ENCODE measurements around the gene THAP5.

THAP5 gene, protein sequence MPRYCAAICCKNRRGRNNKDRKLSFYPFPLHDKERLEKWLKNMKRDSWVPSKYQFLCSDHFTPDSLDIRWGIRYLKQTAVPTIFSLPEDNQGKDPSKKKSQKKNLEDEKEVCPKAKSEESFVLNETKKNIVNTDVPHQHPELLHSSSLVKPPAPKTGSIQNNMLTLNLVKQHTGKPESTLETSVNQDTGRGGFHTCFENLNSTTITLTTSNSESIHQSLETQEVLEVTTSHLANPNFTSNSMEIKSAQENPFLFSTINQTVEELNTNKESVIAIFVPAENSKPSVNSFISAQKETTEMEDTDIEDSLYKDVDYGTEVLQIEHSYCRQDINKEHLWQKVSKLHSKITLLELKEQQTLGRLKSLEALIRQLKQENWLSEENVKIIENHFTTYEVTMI

DNA sequence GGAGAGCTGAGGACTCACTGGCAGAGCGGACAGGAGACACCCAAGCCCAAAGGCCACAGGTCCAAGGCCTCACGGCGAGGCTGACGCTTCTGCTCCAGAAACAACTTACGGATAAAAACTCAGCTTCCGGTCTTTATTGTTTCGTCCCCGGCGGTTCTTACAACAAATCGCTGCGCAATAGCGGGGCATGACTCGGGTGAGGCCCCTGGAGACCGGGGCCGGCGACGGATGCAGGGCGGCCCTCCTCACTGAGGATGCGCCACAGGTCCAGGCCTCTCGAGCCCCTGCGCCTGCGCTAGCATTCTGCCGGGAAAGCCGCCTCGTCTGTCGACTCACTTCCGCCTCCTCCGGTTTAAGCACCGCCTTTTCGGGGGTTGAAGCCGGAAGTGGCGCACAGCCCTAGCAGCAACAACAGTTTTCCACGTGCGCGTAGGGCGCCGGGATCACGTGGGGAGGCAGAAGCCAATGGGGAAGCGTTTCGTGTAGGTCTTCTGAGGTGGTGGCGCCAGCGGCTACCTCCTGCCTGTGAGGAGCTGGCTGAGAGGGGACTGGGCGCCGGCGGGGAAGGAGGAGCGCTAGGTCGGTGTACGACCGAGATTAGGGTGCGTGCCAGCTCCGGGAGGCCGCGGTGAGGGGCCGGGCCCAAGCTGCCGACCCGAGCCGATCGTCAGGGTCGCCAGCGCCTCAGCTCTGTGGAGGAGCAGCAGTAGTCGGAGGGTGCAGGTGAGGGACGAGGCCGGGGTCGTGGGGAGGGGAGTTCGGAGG lies at the start of gene THAP5, which contains the start of gene DNAJB9:
TSS of gene THAP5 (minus strand) at position 326 of the 765 bp plus-strand sequence. CDS start at position 189, 137 bp downstream.
TSS of gene DNAJB9 (plus strand) at position 494 of the 765 bp plus-strand sequence. CDS start 1,853 bp downstream, outside the sequence.
- peak; percentile 99 for DNase-seq

DNA sequence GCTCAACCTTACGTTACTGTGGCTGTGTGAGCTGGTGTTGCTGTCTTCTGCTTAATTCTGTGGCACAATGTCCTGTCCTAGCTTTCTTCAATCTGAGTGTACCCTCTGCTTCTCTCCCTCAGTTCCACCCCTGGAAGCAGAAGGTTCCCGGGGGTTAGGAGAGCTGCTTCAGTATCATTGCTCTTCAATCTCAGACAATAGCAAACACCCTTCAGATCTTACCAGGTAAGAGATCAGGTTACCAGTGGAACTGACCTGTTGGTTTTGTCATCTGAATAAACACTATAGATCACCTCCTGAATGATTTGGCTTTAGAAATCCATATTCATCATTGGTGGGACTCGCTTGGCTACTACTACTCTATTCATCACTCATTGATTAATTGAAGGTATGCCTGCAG lies 48.5 kb upstream of the THAP5 start:
- DNase-seq = no peak

DNA sequence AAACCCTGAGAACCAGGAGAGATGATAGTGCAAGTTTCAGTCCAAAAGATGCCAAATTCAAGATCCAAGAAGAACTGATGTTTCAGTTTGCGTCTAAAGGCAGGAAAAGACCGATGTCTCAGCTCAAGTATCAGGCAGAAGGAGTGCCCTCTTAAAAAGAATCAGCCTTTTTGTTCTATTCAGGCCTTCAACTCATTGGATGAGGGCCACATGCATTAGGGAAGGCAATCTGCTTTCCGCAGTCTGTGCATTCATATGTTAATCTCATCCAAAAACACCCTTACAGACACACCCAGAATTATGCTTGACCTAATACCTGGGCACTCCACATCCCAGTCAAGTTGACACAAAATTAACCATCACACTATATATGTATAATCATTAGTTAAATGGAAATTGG lies 45.4 kb upstream of the THAP5 start:
- DNase-seq = no peak

DNA sequence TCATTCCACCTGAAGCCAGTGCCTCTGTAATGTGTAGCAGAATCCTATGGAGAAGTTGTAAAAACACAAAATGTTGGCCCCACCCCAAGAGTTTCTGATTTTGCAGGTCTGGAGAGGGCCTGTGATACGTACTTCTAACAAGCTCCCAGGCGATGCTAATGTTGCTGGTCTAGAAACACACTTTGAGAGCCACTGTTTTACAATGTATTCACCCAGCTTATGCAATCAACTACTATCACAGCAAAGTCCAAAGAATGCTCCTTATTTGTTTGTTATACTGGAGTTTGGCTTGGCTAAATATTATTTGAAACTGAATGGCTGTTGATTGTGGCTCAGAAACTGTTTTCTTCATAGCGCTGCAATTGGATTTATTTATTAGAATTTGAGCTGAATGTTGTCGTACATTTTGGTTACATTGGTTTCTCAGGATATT lies 44.5 kb upstream of the THAP5 start:
- DNase-seq = no peak

DNA sequence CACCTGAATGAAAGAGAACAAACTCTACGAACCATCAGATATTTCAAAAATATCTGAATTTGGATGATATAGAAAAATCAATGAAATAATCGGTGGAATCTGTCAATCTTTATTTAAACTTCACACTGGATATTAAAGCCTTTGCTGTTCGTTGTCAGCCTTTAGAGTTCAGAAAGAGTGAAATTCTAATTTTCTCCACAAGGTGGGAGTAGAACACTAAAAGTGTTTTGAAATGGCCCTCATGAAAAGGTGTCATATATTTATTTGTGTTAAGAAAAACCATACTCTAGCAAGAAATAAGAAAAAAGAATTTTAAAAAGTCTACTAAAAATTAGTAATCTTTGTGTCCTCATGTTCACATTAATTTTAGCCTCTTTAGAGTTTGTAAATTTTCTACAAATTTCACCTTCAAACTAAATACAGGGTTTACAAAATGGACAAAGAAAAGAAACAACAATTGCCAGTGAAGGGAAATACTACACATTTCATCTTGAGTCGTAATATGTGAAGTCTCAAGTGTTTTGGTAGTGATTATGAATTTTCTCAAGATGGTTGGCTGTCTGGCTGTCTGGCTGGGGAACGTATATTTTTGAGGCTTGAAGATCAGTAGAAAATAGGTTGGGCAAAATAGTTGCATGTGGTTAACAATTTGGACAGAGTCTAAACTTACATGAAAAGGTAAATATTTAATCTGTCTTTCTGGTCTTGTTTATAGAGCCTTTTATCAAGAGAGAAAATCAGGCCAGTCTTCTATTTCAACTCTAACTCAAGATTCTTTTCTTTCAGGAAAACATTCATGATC lies 43.8 kb upstream of the THAP5 start:
- peak; percentile 37 for DNase-seq

DNA sequence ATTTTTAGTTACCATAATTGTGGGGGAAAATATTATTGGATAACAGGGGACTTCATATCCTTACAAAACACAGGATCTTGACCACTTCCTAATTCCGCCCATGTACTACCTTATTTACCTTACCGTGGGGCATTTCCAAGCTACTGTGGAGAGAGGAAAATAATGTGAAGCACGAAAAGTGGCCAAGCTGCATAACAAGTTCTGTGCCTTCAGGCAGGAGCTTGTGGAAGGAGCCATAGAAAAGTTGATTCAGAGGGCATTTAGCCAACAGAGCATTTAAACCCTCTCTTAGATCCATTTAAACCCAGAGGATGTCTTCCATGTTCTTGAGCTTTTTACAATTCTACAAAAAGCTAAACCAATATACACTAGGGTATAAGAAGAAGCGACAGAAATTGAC lies 41.8 kb upstream of the THAP5 start:
- no peak for DNase-seq

DNA sequence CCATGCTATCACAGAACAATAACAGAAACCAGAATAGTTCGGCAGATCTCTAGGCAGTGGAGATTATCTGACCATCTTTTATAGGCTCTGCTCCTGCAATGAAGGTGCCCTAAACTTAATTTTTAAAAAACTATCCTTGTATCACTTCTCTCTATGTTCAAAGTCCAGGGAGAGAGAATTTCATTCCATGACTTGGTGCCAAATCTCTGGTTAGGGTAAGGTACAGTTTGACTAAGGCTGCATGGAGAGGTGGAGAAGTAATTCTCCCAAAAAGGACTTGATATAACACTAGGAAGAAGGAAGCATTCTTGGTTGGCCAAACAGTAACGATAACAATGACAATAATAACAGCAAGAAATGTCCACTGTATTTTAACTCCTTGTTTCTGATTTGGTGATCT lies 40.1 kb upstream of the THAP5 start:
- DNase-seq = no peak

DNA sequence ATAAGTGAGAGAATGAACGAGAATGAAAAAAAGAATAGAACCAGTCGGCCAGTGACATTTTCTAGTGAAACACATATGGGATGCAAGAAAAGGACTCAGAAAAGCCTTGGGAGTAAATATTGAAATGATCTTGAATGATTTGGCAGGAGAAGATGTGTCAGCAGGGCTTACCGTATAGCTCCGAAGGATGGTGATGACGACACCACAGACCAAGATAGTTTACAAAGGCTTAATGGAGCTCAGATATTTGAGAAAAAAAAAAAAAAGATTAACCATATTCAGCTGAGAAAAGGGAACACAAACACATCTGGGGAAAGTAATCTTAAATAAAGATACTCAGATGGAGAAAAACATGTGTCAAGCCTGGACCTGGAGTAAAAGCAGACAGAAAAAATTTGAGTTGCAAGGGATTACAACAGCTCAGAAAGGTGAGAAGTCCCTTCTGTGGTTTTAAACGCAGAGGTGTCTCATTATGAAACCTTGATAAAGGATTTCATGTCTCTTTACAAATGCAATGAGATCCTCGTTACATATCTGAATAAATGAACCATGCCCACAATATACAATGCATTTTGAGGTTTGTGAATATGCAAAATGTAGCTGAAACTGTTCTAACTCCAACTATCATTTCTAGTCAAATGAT lies 36.2 kb upstream of the THAP5 start:
- no peak for DNase-seq

DNA sequence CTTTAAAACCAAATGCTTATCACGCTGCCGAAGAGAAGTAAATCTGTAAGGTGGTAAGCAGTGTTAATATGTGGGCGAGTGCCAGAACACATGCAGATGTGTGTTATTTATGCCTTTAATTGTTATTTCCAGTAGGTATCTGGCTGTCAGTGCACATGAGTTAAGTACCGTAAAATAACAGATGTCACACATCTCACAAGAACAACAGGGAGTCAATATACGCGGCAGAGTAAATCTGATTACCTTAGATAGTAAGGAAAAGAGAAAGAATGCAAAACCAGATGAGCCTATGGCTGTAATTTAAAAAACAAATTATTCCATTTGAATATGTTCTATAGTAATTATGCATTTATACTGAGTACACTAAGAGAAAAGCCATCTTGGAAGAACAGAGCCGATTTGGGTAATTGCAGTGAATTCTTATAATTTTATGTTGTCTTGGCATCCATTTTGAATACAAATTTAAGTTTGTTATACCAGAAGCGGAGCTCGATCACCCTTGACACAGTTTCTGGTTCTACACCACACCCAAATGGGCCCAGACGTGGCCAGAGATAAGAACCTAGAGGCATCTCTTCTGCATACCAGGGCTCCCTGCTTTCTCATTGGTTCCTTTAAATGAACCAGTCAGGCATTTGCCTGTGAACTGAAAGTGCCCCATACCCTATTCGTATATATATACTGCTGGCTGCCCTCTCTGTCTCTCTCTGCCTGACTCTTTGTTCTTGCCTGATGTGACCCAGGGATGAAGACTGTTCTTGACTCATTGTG lies 35.0 kb upstream of the THAP5 start:
- DNase-seq = no peak

DNA sequence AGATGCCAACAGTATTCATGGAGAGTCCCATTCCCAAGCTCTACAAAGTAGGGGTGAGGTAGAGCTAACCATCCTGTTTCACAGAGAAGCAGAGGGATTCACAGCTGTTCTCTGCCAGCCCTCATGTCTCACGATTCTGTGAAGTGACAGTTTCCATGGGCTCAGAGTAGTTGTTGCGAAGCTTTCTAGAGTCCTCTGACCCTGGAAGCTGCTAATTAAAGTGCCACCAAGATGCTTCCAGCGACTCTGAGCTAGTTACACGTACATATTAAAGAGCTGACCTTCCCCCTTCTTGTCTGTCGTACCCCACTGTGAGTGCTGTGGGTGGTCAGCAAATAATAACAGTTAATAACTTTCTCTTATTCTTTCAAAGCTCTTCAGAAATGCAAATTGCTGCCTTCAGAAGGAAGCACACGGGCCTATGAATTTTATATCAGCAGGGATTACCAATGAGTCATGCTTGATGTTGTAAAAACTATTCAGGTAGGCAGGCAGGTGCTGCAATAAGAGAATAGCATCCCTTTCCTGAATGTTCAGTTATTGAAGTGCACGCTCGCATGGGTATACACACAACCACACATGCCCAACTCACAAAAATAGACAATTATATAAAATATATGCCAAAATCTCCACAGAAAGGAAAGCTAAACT lies 34.3 kb upstream of the THAP5 start:
- no peak for DNase-seq

DNA sequence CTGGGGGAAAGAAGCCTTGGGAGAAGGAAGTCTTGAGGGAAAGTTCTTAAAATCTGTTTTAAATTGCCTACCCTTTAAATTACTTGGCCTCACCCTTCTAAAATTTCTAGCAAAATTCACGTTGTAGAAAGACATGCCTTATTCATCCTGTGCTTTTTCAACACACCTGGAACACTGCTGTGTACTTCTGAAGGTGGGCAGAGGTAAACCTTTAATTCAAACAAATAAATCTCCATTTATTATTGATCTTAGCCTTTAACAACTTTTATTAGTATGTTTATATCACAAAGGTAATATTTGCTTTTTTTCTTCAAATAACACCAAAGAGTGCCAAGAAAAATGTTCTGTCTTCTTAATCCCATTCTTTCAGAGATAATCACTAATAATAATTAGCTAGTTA lies 30.9 kb upstream of the THAP5 start:
- DNase-seq = no peak

DNA sequence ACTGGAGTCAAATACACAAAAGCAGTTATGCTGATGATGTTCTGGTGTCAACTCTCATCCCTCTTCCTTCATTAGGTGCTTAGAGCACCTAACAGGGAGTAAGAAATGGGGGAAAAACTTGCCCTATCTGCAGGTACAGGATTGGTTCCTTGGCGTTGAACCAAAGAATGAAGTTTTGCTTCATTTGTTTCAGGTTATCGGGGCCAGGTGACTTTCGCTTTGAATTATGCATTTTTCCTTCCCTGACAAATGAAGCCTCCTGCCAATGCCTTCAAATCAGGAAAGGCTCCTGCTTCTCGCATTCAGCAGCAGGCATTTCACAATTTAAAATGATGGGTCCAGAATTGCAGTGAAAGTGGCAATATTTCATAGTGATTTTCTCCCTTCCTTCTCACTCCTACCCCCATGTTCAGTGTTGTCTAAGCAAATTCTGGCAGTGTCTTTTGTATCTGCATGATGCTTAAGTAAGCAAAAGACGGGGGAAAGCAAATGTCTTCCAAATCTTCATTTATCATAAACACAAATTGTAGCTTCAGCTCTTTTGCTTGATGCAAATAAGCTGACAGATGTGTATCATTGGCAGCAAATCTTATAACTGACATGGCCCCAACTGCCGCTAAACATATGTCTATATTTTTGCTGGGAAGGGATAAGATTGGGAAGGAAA lies 29.5 kb upstream of the THAP5 start:
- no peak for DNase-seq

DNA sequence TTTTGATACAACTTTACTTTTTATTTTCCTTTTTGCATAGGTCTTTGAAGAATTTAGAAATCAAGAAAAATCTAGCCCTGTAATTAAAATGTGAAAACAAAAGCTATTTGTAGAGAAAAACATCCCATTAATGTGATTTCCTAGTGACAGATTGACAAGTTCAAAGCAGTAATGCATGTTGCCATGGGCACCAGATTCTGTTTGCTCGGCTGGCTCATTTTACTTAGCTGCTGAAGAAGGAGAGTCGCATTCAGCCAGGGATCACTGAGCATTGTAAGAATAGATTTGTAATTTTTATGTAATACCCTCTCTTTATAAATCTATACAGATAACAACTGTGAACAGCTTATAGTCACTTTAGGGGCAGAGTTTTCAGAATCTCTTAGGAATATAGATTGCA lies 28.6 kb upstream of the THAP5 start:
- DNase-seq = no peak

DNA sequence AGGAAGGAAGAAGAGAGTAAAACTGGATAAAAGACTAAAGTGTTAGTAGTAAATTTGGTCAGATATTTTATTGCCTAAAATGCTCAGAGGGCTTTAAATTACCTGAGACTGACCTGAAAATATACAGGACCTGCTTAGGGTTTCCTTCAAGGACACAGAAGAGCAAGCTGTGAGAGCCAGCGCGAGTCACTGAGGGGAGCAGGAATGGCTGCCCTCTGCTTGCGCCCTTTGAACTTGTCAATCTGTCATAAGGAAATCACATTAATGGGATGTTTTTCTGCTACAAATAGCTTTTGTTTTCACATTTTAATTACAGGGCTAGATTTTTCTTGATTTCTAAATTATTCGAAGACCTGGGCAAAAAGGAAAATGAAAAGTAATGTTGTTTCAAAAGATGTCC lies 27.1 kb upstream of the THAP5 start:
- no peak for DNase-seq

DNA sequence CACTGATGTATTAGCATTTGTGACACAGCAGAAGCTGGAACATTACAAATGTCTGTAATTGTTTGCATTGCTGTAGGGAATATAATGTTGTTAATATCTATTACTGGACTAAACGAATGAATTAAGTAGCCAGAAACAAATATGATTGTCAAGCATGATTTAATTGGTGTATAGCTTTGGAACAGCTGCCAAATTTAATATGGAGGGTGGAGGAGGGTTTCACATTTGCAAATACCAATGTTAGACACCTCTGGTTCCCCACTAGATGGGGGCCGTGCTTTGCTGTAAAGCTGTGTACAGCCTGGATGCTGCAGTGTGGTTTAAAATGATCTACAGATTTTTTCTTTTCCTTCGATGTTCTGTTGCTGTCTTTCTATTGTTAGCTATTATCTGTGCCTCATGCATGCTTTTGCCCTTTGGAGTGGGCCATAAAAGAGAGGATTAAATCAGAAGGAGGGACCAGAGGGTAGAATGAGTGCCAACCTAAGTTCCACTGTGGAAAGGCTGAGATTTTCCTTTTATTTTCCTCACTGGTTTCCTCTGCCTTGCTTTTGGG lies 23.2 kb upstream of the THAP5 start:
- DNase-seq = no peak

DNA sequence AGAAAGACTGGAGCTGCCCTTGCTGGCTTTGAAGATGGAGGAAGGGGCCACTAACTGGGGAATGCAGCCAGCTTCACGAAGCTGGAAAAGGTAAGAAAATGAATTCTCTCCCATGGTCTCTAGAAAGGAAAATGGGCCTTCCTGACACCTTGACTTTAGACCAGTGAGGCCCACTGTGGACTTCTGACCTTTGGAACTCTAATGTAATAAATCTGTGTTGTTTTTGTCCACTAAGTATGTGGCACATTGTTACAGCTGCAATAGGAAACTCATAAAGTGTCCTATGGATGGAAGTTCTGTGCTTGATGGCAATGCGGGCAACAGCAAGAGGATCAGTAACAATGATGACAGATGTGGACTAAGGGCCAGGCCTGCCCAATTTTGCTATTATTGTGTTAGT lies 21.1 kb upstream of the THAP5 start:
- no peak for DNase-seq

DNA sequence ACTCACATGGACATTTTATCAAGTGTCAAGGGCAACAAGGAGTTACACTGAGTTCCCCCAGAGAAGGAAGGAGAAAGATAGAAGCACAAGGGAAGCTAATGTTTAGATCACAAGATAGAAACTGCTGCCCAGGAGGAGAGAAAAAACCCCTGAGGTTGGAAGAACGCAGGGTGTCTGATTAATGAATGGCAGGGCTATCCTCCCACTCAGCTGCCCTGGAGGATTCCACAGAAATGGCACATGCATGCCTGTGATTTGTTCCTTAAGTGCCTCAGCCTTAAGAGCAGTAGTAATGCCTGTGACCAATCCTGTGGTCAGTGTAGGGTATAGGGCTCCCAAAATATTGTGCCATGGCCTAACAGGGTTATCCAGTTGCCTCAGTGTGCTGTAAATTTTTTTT lies 20.4 kb upstream of the THAP5 start:
- DNase-seq = no peak

DNA sequence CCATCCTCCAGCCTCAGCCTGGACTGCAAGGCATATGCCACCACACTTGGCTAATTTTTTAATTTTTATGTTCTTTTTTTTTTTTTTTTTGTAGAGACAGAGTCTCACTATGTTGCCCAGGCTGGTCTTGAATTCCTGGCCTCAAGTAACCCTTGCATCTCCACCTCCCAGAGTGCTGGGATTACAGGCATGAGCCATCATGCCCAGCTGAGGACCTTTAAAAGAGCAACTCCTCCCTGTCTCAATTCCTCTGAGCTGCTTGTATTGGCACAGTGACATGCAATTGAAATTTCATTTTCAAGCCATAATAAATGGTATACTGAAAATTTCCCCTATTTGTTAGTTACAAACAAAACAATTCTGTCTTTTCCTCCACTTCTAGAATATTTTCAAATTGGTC lies 19.7 kb upstream of the THAP5 start:
- DNase-seq = no peak

DNA sequence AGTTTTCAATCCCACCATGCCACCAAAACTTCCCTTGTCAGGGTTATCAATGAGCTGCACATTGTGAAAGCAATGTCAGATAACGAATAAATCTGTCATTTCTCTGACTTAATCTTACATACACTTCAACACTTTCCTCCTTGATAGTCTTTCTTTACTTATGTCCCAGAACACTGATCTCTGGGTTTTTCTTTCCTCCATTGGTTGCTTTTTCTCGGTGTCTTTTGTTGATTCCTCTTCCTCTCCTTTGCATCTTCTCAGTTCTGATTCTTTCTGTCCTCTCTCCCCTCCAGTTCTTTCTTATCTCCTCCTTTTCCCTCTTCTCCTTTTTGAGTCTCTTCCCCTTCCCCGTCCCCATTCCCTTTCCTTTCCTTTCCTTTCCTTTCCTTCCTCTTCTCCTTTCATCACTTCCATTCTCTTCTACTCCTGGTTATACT lies 16.8 kb upstream of the THAP5 start:
- DNase-seq = no peak

DNA sequence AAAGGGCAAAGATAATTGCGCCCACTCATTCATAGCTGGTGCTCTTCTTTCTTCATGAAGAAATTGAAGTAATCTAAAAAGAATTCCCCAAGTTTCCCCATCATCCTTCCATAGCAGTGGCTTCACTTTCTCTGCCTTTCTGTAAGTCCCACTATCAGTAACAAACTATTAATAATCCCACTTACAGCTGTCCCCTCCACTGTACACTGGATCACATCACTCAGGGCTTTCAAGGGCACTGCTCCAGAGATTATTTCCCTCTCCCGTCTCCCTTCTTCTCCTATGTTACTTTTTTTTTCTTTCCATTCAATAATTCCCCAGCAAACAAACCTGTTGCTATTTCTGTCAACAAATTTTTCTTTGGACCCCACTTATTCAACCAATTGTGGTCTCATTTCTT lies 16.3 kb upstream of the THAP5 start:
- no peak for DNase-seq

DNA sequence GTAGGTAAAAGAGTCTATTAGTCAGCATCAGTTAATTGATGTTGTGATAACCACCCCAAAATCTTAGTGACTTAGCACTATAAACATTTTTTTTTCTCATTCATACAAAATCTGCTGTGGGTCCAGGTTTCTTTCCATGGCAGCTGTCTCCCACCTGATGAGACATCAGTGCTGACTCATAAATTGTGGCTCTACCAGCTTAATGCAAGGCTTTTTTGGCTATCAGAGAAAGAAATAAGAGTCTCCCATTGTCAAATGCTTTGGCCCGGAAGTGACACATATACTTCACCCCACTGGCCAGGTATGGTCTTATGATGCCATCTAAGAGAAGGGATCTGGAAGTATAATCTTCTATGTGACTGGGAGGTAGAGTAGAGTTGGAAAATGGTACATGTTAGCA lies 14.7 kb upstream of the THAP5 start:
- no peak for DNase-seq
